ENCODE measurements around the gene SNTG2. TPM values are rescaled to one million over a fixed set of nuclear protein-coding genes. Genes with fewer than 3 reads are reported as not detected.

Gene SNTG2
- total and polyA plus RNA-seq, 2 donors (not counting 1 experiment from before 2014, with no cell fraction given): 0.06 TPM; not detected in 1

GRCh38 chr2:980176-980575, 29.5 kb downstream of the SNTG2 start:
- Histone ChIP-seq H2AFZ (ENCODE audit: low read length) (no peak overlapping the region), H3K4me3 (replicated peaks in 1 of 4; ENCODE audit: control extremely low read depth in 1 of 4, insufficient read depth in 1 of 4, low read depth in 3 of 4, low read length in 4 of 4) (no peak overlapping the region), H3K27ac (ENCODE audit: insufficient read depth, low read length) (no peak overlapping the region), H3K9me3 (ENCODE audit: control insufficient read depth, insufficient read depth, low read depth, low read length) (peaks cover 1% of the 10 kb centered on the region), H3K79me2 (ENCODE audit: control insufficient read depth, insufficient read depth, low read length) (no peaks in the 10 kb centered on the region), H4K20me1 (ENCODE audit: control insufficient read depth, extremely low read depth, insufficient read depth, low read length) (no peaks in the 10 kb centered on the region), H3K9ac (ENCODE audit: insufficient read depth, low read length) (no peak overlapping the region), H3K4me1 (ENCODE audit: control insufficient read depth, extremely low read depth, insufficient read depth, low read length) (no peaks in the 10 kb centered on the region), H3K4me2 (ENCODE audit: extremely low read depth, insufficient read depth, low read length) (no peak overlapping the region), H3K27me3 (ENCODE audit: control insufficient read depth, insufficient read depth, low read length) (no peaks in the 10 kb centered on the region), H3K36me3 (ENCODE audit: control insufficient read depth, insufficient read depth, low read length) (no peaks in the 10 kb centered on the region)
- no peak for DNase-seq (ENCODE audit: low read depth in 2 of 2)
- TF ChIP-seq EZH2 (IDR thresholded peaks at IDR 0.05; ENCODE audit: low read length, missing control alignments) (no peak), CTCF (conservative IDR thresholded peaks at IDR 0.05 in 1 of 2, IDR thresholded peaks at IDR 0.05 in 1 of 2; ENCODE audit: low read depth in 1 of 2, low read length in 2 of 2) (no peak)

GRCh38 chr2:981258-981657, 30.6 kb downstream of the SNTG2 start:
- no peak for TF ChIP-seq EZH2 (IDR thresholded peaks at IDR 0.05; ENCODE audit: low read length, missing control alignments)
- H2AFZ ChIP-seq (ENCODE audit: low read length): no peak overlapping the region
- no peaks in the 10 kb centered on the region for H3K4me1 ChIP-seq (ENCODE audit: control insufficient read depth, extremely low read depth, insufficient read depth, low read length)
- no peak overlapping the region for H3K4me3 ChIP-seq (replicated peaks in 1 of 4; ENCODE audit: control extremely low read depth in 1 of 4, insufficient read depth in 1 of 4, low read depth in 3 of 4, low read length in 4 of 4)
- H3K36me3 ChIP-seq (ENCODE audit: control insufficient read depth, insufficient read depth, low read length): no peaks in the 10 kb centered on the region
- no peaks in the 10 kb centered on the region for H4K20me1 ChIP-seq (ENCODE audit: control insufficient read depth, extremely low read depth, insufficient read depth, low read length)
- no peak overlapping the region for H3K4me2 ChIP-seq (ENCODE audit: extremely low read depth, insufficient read depth, low read length)
- H3K79me2 ChIP-seq (ENCODE audit: control insufficient read depth, insufficient read depth, low read length): no peaks in the 10 kb centered on the region
- H3K27ac ChIP-seq (ENCODE audit: insufficient read depth, low read length): no peak overlapping the region
- no peak for DNase-seq (ENCODE audit: low read depth in 2 of 2)
- H3K9me3 ChIP-seq (ENCODE audit: control insufficient read depth, insufficient read depth, low read depth, low read length): peaks cover 1% of the 10 kb centered on the region
- H3K27me3 ChIP-seq (ENCODE audit: control insufficient read depth, insufficient read depth, low read length): no peaks in the 10 kb centered on the region
- no peak overlapping the region for H3K9ac ChIP-seq (ENCODE audit: insufficient read depth, low read length)

DNA sequence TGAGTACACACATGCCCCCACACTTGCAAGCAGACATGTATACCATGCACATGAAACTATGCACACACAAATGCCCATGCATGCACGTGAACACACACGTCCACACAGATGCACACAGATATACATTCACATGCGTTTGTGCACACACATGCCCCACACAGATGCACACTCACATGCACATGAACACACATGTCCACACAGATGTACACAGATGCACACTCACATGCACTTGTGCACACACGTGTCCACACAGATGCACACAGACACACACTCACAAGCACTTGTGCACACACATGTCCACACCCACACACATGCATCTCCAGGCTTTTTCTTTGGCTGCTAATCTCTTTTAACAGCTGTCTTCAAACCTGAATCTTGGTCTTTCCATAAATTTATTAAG, 31.1 kb downstream of the SNTG2 start:
- no peak overlapping the region for H3K9ac ChIP-seq (ENCODE audit: insufficient read depth, low read length)
- H3K79me2 ChIP-seq (ENCODE audit: control insufficient read depth, insufficient read depth, low read length): no peaks in the 10 kb centered on the region
- H3K4me3 ChIP-seq (replicated peaks in 1 of 4; ENCODE audit: control extremely low read depth in 1 of 4, insufficient read depth in 1 of 4, low read depth in 3 of 4, low read length in 4 of 4): no peak overlapping the region
- H3K27me3 ChIP-seq (ENCODE audit: control insufficient read depth, insufficient read depth, low read length): no peaks in the 10 kb centered on the region
- H3K36me3 ChIP-seq (ENCODE audit: control insufficient read depth, insufficient read depth, low read length): no peaks in the 10 kb centered on the region
- no peak overlapping the region for H3K27ac ChIP-seq (ENCODE audit: insufficient read depth, low read length)
- no peak overlapping the region for H2AFZ ChIP-seq (ENCODE audit: low read length)
- no peaks in the 10 kb centered on the region for H4K20me1 ChIP-seq (ENCODE audit: control insufficient read depth, extremely low read depth, insufficient read depth, low read length)
- H3K4me2 ChIP-seq (ENCODE audit: extremely low read depth, insufficient read depth, low read length): no peak overlapping the region
- DNase-seq (ENCODE audit: low read depth in 2 of 2): no peak
- H3K9me3 ChIP-seq (ENCODE audit: control insufficient read depth, insufficient read depth, low read depth, low read length): peaks cover 1% of the 10 kb centered on the region
- no peak for TF ChIP-seq CTCF (conservative IDR thresholded peaks at IDR 0.05 in 1 of 2, IDR thresholded peaks at IDR 0.05 in 1 of 2; ENCODE audit: low read depth in 1 of 2, low read length in 2 of 2)
- no peak for TF ChIP-seq EZH2 (IDR thresholded peaks at IDR 0.05; ENCODE audit: low read length, missing control alignments)
- no peaks in the 10 kb centered on the region for H3K4me1 ChIP-seq (ENCODE audit: control insufficient read depth, extremely low read depth, insufficient read depth, low read length)
